GM18517 (cell line): ENCODE data around the gene ADGRL1.
"Not testable (repeated sequence)": the region's sequence is repeated elsewhere in the genome, so short reads cannot be mapped to it uniquely, and the experiment has no call there.

Source experiments
- ATAC-seq: cut with Tn5 transposase; IDR thresholded peaks from one replicate; pipeline ENCODE4 v1.9.1; 2021; ENCODE audit warnings: mild to moderate bottlenecking, moderate library complexity; ENCODE audit not compliant: unreplicated experiment

The ADGRL1 gene

GRCh38 chr19:14218620-14219330, 12.8 kb upstream of the ADGRL1 start:
- no peak for ATAC-seq

- ATAC-seq = not testable (repeated sequence)
Measured at GRCh38 chr19:14217886-14218285, 11.9 kb upstream of the ADGRL1 start.

- ATAC-seq = no peak
Measured at GRCh38 chr19:14214580-14214979, 8.6 kb upstream of the ADGRL1 start.

GRCh38 chr19:14210182-14210581, 4.2 kb upstream of the ADGRL1 start:
- ATAC-seq = not testable (repeated sequence)

- ATAC-seq = not testable (repeated sequence)
Measured at GRCh38 chr19:14209401-14209800, 3.4 kb upstream of the ADGRL1 start.

GRCh38 chr19:14208496-14208895, 2.5 kb upstream of the ADGRL1 start:
- not testable (repeated sequence) for ATAC-seq

GRCh38 chr19:14207796-14208195, 1.8 kb upstream of the ADGRL1 start:
- not testable (repeated sequence) for ATAC-seq

- ATAC-seq = not testable (repeated sequence)
Measured at GRCh38 chr19:14206737-14207726, 1.1 kb upstream of the ADGRL1 start.

GRCh38 chr19:14206308-14206707, 339 bp upstream of the ADGRL1 start:
- ATAC-seq = not testable (repeated sequence)

- not testable (repeated sequence) for ATAC-seq
Measured at GRCh38 chr19:14204676-14205451, 1.1 kb downstream of the ADGRL1 start.

- not testable (repeated sequence) for ATAC-seq
Measured at GRCh38 chr19:14204219-14204618, 1.8 kb downstream of the ADGRL1 start.

GRCh38 chr19:14203788-14204187, 2.2 kb downstream of the ADGRL1 start:
- ATAC-seq = not testable (repeated sequence)

GRCh38 chr19:14203177-14203576, 2.8 kb downstream of the ADGRL1 start:
- no peak for ATAC-seq

- ATAC-seq = not testable (repeated sequence)
Measured at GRCh38 chr19:14201481-14201880, 4.5 kb downstream of the ADGRL1 start.

- ATAC-seq = not testable (repeated sequence)
Measured at GRCh38 chr19:14200147-14200841, 5.7 kb downstream of the ADGRL1 start.

- no peak for ATAC-seq
Measured at GRCh38 chr19:14198384-14199376, 7.3 kb downstream of the ADGRL1 start.

- ATAC-seq = no peak
Measured at GRCh38 chr19:14197882-14198281, 8.1 kb downstream of the ADGRL1 start.

- ATAC-seq = not testable (repeated sequence)
Measured at GRCh38 chr19:14197288-14197687, 8.7 kb downstream of the ADGRL1 start.

GRCh38 chr19:14196105-14196504, 9.9 kb downstream of the ADGRL1 start:
- ATAC-seq = not testable (repeated sequence)
